K562 (cell line): ENCODE data around the gene FBXO28. TPM values are rescaled to one million over a fixed set of nuclear protein-coding genes. Genes with fewer than 3 reads are reported as not detected.

Source experiments
- ATAC-seq: fragments of 200-7000 bp; cut with Tn5 transposase; 3 replicates; pipeline ENCODE4 v1.9.1; 2020; ENCODE audit warnings: moderate library complexity
- BruUV-seq: library from RNA; stranded (reverse); fragments of 400-500 nt; replicated peaks from 2 replicates; lab custom pipeline; 2021; lab: Mats Ljungman, UMichigan
- CTCF ChIA-PET: fragments of 300-600 bp; formaldehyde crosslinking; extraction: SDS; loops from one replicate; lab custom pipeline; 2021; ENCODE audit warnings: low intra/inter-chr PET ratio; lab: Yijun Ruan, JAX
- POLR2A ChIA-PET: fragments of 300-600, 350-650 bp; sonication (Branson Sonifier 250); formaldehyde crosslinking; extraction: SDS; loops from one replicate; lab custom pipeline; 2021; ENCODE audit warnings: antibody characterized with exemption, inconsistent platforms; lab: Yijun Ruan, JAX
- DNase-seq, 4 experiments: peaks; one replicate each; pipeline versions ENCODE4 v3.0.0 to v3.0.0-alpha.2; 2011 to 2018; ENCODE audit warnings: low spot score in 3 of 4, mixed read lengths in 3 of 4; ENCODE audit errors: extremely low read depth in 1 of 4
- FAIRE-seq: peaks from 2 replicates; lab custom pipeline; 2011; peaks lifted over from hg19 to GRCh38; lab: Jason Lieb, UNC
- H2AFZ ChIP-seq: 2 replicates; pipeline ENCODE4 v1.6.0; 2011; ENCODE audit warnings: low read depth, low read length, control low read depth, inconsistent platforms
- H3K27ac ChIP-seq: fragments of 200-600 bp; 3 replicates; pipeline ENCODE4 v1.8.0; 2011; ENCODE audit warnings: low read depth, mild to moderate bottlenecking, control low read depth, inconsistent platforms, low read length, moderate library complexity, mixed read lengths; ENCODE audit errors: extremely low read depth
- H3K27me3 ChIP-seq, 2 experiments: fragments of 300-600 bp in 1 of 2; 2 replicates in 1 of 2; 3 replicates in 1 of 2; pipeline versions ENCODE4 v1.6.0 to v1.8.0; 2011; ENCODE audit warnings: inconsistent platforms in 2 of 2, low read length in 2 of 2, mild to moderate bottlenecking in 1 of 2, mixed read lengths in 1 of 2, moderate library complexity in 1 of 2; ENCODE audit not compliant: control insufficient read depth in 2 of 2, insufficient read depth in 2 of 2
- H3K36me3 ChIP-seq: fragments of 300-600 bp; 3 replicates; pipeline ENCODE4 v1.8.0; 2011; ENCODE audit warnings: mild to moderate bottlenecking, low read length, inconsistent platforms; ENCODE audit not compliant: control insufficient read depth, insufficient read depth
- H3K4me1 ChIP-seq, 2 experiments: fragments of 200-600 bp in 1 of 2; replicated peaks in 1 of 2; 2 replicates in 1 of 2; 3 replicates in 1 of 2; pipeline versions ENCODE4 v1.5.1 to v1.8.0; 2011; ENCODE audit warnings: inconsistent platforms in 2 of 2, low read length in 2 of 2, mild to moderate bottlenecking in 1 of 2, mixed read lengths in 1 of 2, moderate library complexity in 1 of 2; ENCODE audit not compliant: control insufficient read depth in 2 of 2, insufficient read depth in 2 of 2
- H3K4me2 ChIP-seq: 2 replicates; pipeline ENCODE4 v1.6.1; 2011; ENCODE audit warnings: low read length, control low read depth, inconsistent platforms, mixed read lengths; ENCODE audit not compliant: insufficient read depth
- H3K4me3 ChIP-seq: fragments of 200-600 bp; sonication (generic), shearing (Covaris generic); 2 replicates; pipeline ENCODE4 v1.5.1; 2016; ENCODE audit warnings: control low read depth, inconsistent platforms
- H3K79me2 ChIP-seq: fragments of 200-600 bp; 3 replicates; pipeline ENCODE4 v1.8.0; 2011; ENCODE audit warnings: low read length, inconsistent platforms; ENCODE audit not compliant: control insufficient read depth, insufficient read depth
- H3K9ac ChIP-seq, 2 experiments: 2 replicates each; pipeline versions ENCODE4 v1.6.0 to v1.6.1; 2011; ENCODE audit warnings: low read depth in 2 of 2, low read length in 2 of 2, control low read depth in 1 of 2, inconsistent platforms in 1 of 2, mild to moderate bottlenecking in 1 of 2, mixed read lengths in 1 of 2; ENCODE audit not compliant: insufficient read depth in 1 of 2
- H3K9me1 ChIP-seq: one replicate; pipeline ENCODE4 v1.6.0; 2011; ENCODE audit warnings: inconsistent platforms, mild to moderate bottlenecking, low read length, moderate library complexity; ENCODE audit not compliant: control insufficient read depth, insufficient read depth
- H3K9me3 ChIP-seq: replicated peaks from 2 replicates; pipeline ENCODE4 v1.5.1; 2011; ENCODE audit warnings: low read depth, low read length, inconsistent platforms; ENCODE audit not compliant: control insufficient read depth, insufficient read depth
- H4K20me1 ChIP-seq: replicated peaks from 2 replicates; pipeline ENCODE4 v1.6.1; 2011; ENCODE audit warnings: low read length, inconsistent platforms, mixed read lengths; ENCODE audit not compliant: control insufficient read depth, insufficient read depth
- ATF7 ChIP-seq: fragments of 450-650 bp; IDR thresholded peaks from 2 replicates; pipeline ENCODE4 v1.7.1; 2014; ENCODE audit warnings: mild to moderate bottlenecking, moderate library complexity
- DPF2 ChIP-seq: fragments of 450-650 bp; IDR thresholded peaks from 2 replicates; pipeline ENCODE4 v1.6.1; 2016
- MEF2D ChIP-seq: conservative IDR thresholded peaks from 2 replicates; pipeline ENCODE4 v1.6.1; 2016; ENCODE audit warnings: low read depth, missing genetic modification characterization, missing compliant biosample characterization
- MEIS2 ChIP-seq: fragments of 450-650 bp; IDR thresholded peaks from 2 replicates; pipeline ENCODE4 v1.6.1; 2014; ENCODE audit warnings: mild to moderate bottlenecking; ENCODE audit not compliant: partially characterized antibody
- NELFE ChIP-seq: IDR thresholded peaks from 2 replicates; pipeline ENCODE4 v1.6.1; 2011; ENCODE audit warnings: mild to moderate bottlenecking; ENCODE audit not compliant: insufficient read depth, insufficient read length
- NFIC ChIP-seq: fragments of 450-650 bp; IDR thresholded peaks from 2 replicates; pipeline ENCODE4 v1.6.1; 2017; ENCODE audit warnings: mild to moderate bottlenecking, inconsistent platforms
- NFIX ChIP-seq: fragments of 250-450 bp; sonication (Bioruptor Pico); IDR thresholded peaks from 2 replicates; pipeline ENCODE4 v1.4.0; 2020; ENCODE audit warnings: low read depth, mild to moderate bottlenecking, moderate library complexity
- PHB2 ChIP-seq: fragments of 450-650 bp; IDR thresholded peaks from 2 replicates; pipeline ENCODE4 v1.6.1; 2017; ENCODE audit warnings: low read depth
- POLR2H ChIP-seq: IDR thresholded peaks from 2 replicates; pipeline ENCODE4 v1.6.1; 2016; ENCODE audit warnings: missing genetic modification characterization, low read depth, mild to moderate bottlenecking, control low read depth, missing compliant biosample characterization, moderate library complexity
- SMAD1 ChIP-seq: fragments of 150-350 bp; IDR thresholded peaks from 2 replicates; pipeline ENCODE4 v1.6.1; 2014; ENCODE audit warnings: low read length, low read depth; ENCODE audit not compliant: partially characterized antibody
- ZNF24 ChIP-seq: fragments of 450-650 bp; IDR thresholded peaks from 2 replicates; pipeline ENCODE4 v1.6.1; 2016
- WGBS: fragments of 100-300 bp; shearing (Covaris generic); methylation state at CpG from one replicate; pipeline ENCODE4 v1.1.6; 2016; ENCODE audit warnings: low coverage, mixed read lengths; ENCODE audit not compliant: insufficient coverage; ENCODE audit errors: missing lambda C conversion rate; 5-methylcytosine and 5-hydroxymethylcytosine counted together
- in situ Hi-C: fragments of 300-500 bp; cut with MboI; formaldehyde crosslinking; loops from 4 replicates; pipeline ENCODE4 v1.15.0; 2018; ENCODE audit warnings: inconsistent platforms, mixed read lengths
- intact Hi-C: fragments of 100-400 bp; cut with micrococcal nuclease; formaldehyde crosslinking; loops from 2 replicates; pipeline ENCODE4 v1.14.2; 2022
- polyA plus RNA-seq, 8 experiments: library from polyadenylated mRNA; depleted of rRNA in 4 of 8; stranded (reverse) in 5 of 8; unstranded in 3 of 8; fragments of >200 nt; fragmentation: Nextera tagmentation in 2 of 8; fragmentation: Illumina TruSeq in 1 of 8; extraction: Ambion mirVana in 2 of 8; extraction: Trizol in 1 of 8; gene quantifications; 2 replicates each; pipeline versions ENCODE4 v1.2.1 to v1.2.3, GENCODE V29; 2011 to 2014; ENCODE audit warnings: inconsistent platforms in 1 of 8, missing spikeins in 1 of 8
- total RNA-seq, 7 experiments: library from RNA; depleted of rRNA in 6 of 7; stranded (reverse); fragments of >200 nt in 6 of 7; fragmentation: Illumina TruSeq in 2 of 7; extraction: Trizol in 2 of 7; gene quantifications; 2 replicates each; pipeline versions ENCODE4 v1.2.1 to v1.2.3, GENCODE V29; 2011 to 2021; ENCODE audit warnings: low replicate concordance in 1 of 7
- TF ChIP-seq, protein P1 (sequence below): sonication (generic); formaldehyde crosslinking; IDR thresholded peaks from 2 replicates; pipeline ENCODE4 v1.8.1; 2023; ENCODE audit warnings: mild to moderate bottlenecking, missing genetic modification reagents, moderate library complexity
- TF ChIP-seq, protein P2 (sequence below): sonication (generic); formaldehyde crosslinking; IDR thresholded peaks from 2 replicates; pipeline ENCODE4 v1.8.1; 2023; ENCODE audit warnings: mild to moderate bottlenecking, missing genetic modification reagents
- TF ChIP-seq, protein P3 (sequence below), 2 experiments: fragments of 450-650 bp; IDR thresholded peaks; 2 replicates each; pipeline ENCODE4 v1.6.1; 2016
- TF ChIP-seq, protein P4 (sequence below): sonication (generic); formaldehyde crosslinking; IDR thresholded peaks from 2 replicates; pipeline ENCODE4 v1.9.0; 2022; ENCODE audit warnings: mild to moderate bottlenecking, missing genetic modification reagents
- TF ChIP-seq, protein P5 (sequence below): fragments of 250-450 bp; sonication (Bioruptor Pico); IDR thresholded peaks from 2 replicates; pipeline ENCODE4 v1.5.0; 2021

The FBXO28 gene
- total and polyA plus RNA-seq, 9 of the 15 experiments (the other 6 are each of a cell fraction or from before 2014, with no cell fraction given): 4.1 to 34.8 (median 25.3) TPM

DNA sequence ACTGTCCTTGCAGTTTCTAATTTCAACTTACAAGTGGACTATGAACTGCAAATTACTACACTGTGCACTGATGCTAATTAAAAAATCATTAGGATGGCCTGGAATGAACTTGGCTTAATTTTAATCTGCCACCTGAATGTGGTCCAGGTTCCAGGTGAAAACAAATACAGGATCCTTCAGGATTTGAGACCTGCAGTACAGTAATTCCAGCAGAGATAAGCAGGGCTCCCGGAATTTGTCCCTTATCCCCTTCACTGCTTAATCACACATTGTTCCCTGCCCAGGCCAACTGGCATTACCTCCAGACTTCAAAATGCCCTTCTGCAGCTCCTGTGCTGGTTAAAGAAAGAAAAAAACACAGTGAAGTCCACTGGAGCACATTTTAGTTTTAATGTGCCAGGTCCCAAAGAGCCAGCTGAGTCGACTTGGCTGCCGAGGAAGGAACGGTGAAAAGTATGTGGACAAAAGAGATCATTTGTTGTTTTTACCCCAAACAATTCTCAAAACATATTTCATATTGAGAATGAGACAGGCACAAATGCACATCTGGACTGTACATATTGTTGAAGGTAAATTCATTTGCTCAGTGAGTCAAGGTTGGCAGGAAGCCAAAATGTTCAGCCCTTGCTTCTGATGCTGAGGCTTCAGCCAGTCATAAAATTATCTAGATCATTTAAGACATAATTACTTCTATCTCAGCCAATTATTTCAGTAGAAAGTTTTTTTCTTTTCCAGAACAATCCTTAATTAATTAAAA is 97.5 kb downstream of the FBXO28 start:
- POLR2A ChIA-PET: no interaction called here
- TF ChIP-seq MEF2D (tag) (no peak), NELFE (no peak), ZNF24 (peak; percentile 53; the same call in 1 of the 2 replicates), NFIC (peak; percentile 99), DPF2 (peak; percentile 31; the same call in 1 of the 2 replicates), NFIX (peak; percentile 91), PHB2 (no peak), MEIS2 (peak; percentile 21), ATF7 (no peak), SMAD1 (peak; percentile 91), POLR2H (tag) (no peak)
- TF ChIP-seq, protein P1, sequence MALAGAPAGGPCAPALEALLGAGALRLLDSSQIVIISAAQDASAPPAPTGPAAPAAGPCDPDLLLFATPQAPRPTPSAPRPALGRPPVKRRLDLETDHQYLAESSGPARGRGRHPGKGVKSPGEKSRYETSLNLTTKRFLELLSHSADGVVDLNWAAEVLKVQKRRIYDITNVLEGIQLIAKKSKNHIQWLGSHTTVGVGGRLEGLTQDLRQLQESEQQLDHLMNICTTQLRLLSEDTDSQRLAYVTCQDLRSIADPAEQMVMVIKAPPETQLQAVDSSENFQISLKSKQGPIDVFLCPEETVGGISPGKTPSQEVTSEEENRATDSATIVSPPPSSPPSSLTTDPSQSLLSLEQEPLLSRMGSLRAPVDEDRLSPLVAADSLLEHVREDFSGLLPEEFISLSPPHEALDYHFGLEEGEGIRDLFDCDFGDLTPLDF (CRISPR knock-in tag): no peak
- TF ChIP-seq, protein P2, sequence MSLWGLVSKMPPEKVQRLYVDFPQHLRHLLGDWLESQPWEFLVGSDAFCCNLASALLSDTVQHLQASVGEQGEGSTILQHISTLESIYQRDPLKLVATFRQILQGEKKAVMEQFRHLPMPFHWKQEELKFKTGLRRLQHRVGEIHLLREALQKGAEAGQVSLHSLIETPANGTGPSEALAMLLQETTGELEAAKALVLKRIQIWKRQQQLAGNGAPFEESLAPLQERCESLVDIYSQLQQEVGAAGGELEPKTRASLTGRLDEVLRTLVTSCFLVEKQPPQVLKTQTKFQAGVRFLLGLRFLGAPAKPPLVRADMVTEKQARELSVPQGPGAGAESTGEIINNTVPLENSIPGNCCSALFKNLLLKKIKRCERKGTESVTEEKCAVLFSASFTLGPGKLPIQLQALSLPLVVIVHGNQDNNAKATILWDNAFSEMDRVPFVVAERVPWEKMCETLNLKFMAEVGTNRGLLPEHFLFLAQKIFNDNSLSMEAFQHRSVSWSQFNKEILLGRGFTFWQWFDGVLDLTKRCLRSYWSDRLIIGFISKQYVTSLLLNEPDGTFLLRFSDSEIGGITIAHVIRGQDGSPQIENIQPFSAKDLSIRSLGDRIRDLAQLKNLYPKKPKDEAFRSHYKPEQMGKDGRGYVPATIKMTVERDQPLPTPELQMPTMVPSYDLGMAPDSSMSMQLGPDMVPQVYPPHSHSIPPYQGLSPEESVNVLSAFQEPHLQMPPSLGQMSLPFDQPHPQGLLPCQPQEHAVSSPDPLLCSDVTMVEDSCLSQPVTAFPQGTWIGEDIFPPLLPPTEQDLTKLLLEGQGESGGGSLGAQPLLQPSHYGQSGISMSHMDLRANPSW (CRISPR knock-in tag): no peak
- TF ChIP-seq, protein P3, sequence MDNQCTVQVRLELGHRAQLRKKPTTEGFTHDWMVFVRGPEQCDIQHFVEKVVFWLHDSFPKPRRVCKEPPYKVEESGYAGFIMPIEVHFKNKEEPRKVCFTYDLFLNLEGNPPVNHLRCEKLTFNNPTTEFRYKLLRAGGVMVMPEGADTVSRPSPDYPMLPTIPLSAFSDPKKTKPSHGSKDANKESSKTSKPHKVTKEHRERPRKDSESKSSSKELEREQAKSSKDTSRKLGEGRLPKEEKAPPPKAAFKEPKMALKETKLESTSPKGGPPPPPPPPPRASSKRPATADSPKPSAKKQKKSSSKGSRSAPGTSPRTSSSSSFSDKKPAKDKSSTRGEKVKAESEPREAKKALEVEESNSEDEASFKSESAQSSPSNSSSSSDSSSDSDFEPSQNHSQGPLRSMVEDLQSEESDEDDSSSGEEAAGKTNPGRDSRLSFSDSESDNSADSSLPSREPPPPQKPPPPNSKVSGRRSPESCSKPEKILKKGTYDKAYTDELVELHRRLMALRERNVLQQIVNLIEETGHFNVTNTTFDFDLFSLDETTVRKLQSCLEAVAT (IDR thresholded peaks at IDR 0.05): no peak
- TF ChIP-seq, protein P4, sequence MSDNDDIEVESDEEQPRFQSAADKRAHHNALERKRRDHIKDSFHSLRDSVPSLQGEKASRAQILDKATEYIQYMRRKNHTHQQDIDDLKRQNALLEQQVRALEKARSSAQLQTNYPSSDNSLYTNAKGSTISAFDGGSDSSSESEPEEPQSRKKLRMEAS (CRISPR knock-in tag): no peak
- TF ChIP-seq, protein P5, sequence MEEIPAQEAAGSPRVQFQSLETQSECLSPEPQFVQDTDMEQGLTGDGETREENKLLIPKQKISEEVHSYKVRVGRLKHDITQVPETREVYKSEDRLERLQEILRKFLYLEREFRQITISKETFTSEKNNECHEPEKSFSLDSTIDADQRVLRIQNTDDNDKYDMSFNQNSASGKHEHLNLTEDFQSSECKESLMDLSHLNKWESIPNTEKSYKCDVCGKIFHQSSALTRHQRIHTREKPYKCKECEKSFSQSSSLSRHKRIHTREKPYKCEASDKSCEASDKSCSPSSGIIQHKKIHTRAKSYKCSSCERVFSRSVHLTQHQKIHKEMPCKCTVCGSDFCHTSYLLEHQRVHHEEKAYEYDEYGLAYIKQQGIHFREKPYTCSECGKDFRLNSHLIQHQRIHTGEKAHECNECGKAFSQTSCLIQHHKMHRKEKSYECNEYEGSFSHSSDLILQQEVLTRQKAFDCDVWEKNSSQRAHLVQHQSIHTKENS (CRISPR knock-in tag): no peak
- TF ChIP-seq, all 486 proteins: peak for 6
- WGBS: 52% methylated on average over 4 of the region's 4 CpGs
- FAIRE-seq (peak; percentile 86), DNase-seq (peak in 1 of 4 experiments; percentile 74), ATAC-seq (no peak)
- no peaks in the 10 kb centered on the region for H3K36me3 ChIP-seq
- no peaks in the 10 kb centered on the region; the same call in 1 of the 2 replicates for H4K20me1 ChIP-seq
- CTCF ChIA-PET: no interaction called here
- no peaks in the 10 kb centered on the region for H3K9me3 ChIP-seq
- peaks cover 15 to 19% of the 10 kb centered on the region in 2 experiments; a peak in 4 of 5 replicates for H3K4me1 ChIP-seq
- H3K9ac ChIP-seq: no peak overlapping the region
- intact Hi-C loops: loop anchor here (5.0 kb wide), 1 partner anchor 121 kb away; the partner anchor contains the start of gene NVL
- BruUV-seq: no TSS peak
- H2AFZ ChIP-seq: no peak overlapping the region
- in situ Hi-C loops: no loop called here
- no peaks in the 10 kb centered on the region for H3K79me2 ChIP-seq
- no peaks in the 10 kb centered on the region for H3K27me3 ChIP-seq
- no peak overlapping the region for H3K4me2 ChIP-seq
- H3K4me3 ChIP-seq: no peak overlapping the region
- H3K27ac ChIP-seq: no peak overlapping the region
- H3K9me1 ChIP-seq: no peaks in the 10 kb centered on the region
